Right lobe of liver (tissue), 6 donors: ENCODE data around the gene NOS1AP. TPM values are rescaled to one million over a fixed set of nuclear protein-coding genes. Genes with fewer than 3 reads are reported as not detected.

Experiments
- ATAC-seq, 4 donors: fragments of 200-7000 bp; cut with Tn5 transposase; one replicate each; pipeline ENCODE4 v1.9.1; 2020; ENCODE audit warnings: mild to moderate bottlenecking in 4 of 4, moderate library complexity in 4 of 4
- DNase-seq, 3 donors: peaks; one replicate each; pipeline ENCODE4 v3.0.0-alpha.2; 2020
- H3K27ac ChIP-seq, 3 donors: fragments of 200-600 bp; one replicate each; pipeline ENCODE4 v1.8.0; 2022
- H3K27me3 ChIP-seq, 2 donors: fragments of 200-600 bp; one replicate each; pipeline ENCODE4 v1.8.0; 2022
- H3K36me3 ChIP-seq, 4 donors: fragments of 200-600 bp; sonication (generic) in 1 of 4; one replicate each; pipeline versions ENCODE4 v1.5.1 to v1.8.0; 2017 to 2022; ENCODE audit warnings: control low read depth in 1 of 4
- H3K4me1 ChIP-seq, 4 donors: fragments of 200-600 bp; sonication (generic) in 1 of 4; one replicate each; pipeline versions ENCODE4 v1.5.1 to v1.8.0; 2017 to 2022; ENCODE audit warnings: control low read depth in 1 of 4
- H3K4me3 ChIP-seq, 3 donors: fragments of 200-600 bp; one replicate each; pipeline ENCODE4 v1.8.0; 2022
- H3K9me3 ChIP-seq, 4 donors: fragments of 200-600 bp; sonication (generic) in 1 of 4; one replicate each; pipeline versions ENCODE4 v1.5.1 to v1.8.0; 2017 to 2022; ENCODE audit warnings: control low read depth in 1 of 4
- POLR2A ChIP-seq: fragments of 450-650 bp; IDR thresholded peaks from one replicate; pipeline ENCODE4 v1.6.1; 2017; ENCODE audit warnings: antibody characterized with exemption, mild to moderate bottlenecking
- WGBS: methylation state at CpG from one replicate; pipeline ENCODE4 v1.1.6; 2018; ENCODE audit warnings: low coverage, low lambda C conversion rate; ENCODE audit not compliant: insufficient coverage; ENCODE audit errors: missing lambda C conversion rate; 5-methylcytosine and 5-hydroxymethylcytosine counted together
- intact Hi-C, 2 donors: fragments of 100-400 bp; cut with DNase I; formaldehyde crosslinking; loops; one replicate each; pipeline versions ENCODE4 v1.11.2 to v1.14.1; 2022
- total RNA-seq, 6 experiments: library from RNA; depleted of rRNA in 2 of 6; stranded (reverse); fragments of >200 nt in 2 of 6; fragmentation: NEBNext Ultra II Directional in 3 of 6; extraction: Animal tissue kit (Norgen Biotek cat#: 25700) in 3 of 6; gene quantifications; one replicate each; pipeline versions ENCODE4 v1.1.0 to v1.2.4, GENCODE V29; 2016 to 2023
- TF ChIP-seq, protein P1 (sequence below), 4 donors: fragments of 200-600 bp in 3 of 4; fragments of 450-650 bp in 1 of 4; IDR thresholded peaks; one replicate each; pipeline versions ENCODE4 v1.5.1 to v1.8.0; 2016 to 2022; ENCODE audit warnings: antibody characterized with exemption in 4 of 4, mild to moderate bottlenecking in 2 of 4
- donor health status: DM: no; HTN: yes; CAD: no.
- donor health status: DM: no; HTN: no; CAD: no.
- donor health status: DM: no; HTN: no; CAD: no.
- donor health status: DM: no; HTN: yes; CAD: no.
- donor health status: DM: no; HTN: yes; CAD: no.

Gene NOS1AP
- total RNA-seq, 6 experiments from 2014 or later: 4.7 to 24.8 (median 11.6) TPM

DNA sequence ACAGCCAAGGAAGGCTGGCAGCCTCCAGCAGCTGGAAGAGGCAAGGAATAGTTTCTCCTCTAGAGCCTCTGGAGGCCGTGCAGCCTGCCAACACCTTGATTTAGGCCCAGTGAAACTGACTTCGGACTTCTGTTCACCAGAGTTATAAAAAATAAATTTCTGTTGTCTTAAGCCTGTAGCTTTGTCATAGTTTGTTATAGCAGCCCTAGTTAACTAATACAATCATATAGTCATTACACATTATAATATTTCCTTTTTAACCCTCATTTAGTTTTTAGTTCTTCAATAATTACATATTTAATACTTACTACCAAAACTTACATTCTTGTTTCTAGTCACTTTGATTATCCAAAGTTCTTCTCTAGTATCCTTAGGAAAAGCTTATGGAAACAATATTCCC is 20.3 kb downstream of the NOS1AP start:
- no peak overlapping the region for H3K27ac ChIP-seq
- ATAC-seq (no peak), DNase-seq (no peak)
- H3K4me3 ChIP-seq: no peak overlapping the region
- WGBS: no CpG with 5 or more reads among the region's 2 CpGs
- intact Hi-C loops: no loop called here
- no peaks in the 10 kb centered on the region for H3K27me3 ChIP-seq
- no peak for TF ChIP-seq POLR2A
- TF ChIP-seq, protein P1, sequence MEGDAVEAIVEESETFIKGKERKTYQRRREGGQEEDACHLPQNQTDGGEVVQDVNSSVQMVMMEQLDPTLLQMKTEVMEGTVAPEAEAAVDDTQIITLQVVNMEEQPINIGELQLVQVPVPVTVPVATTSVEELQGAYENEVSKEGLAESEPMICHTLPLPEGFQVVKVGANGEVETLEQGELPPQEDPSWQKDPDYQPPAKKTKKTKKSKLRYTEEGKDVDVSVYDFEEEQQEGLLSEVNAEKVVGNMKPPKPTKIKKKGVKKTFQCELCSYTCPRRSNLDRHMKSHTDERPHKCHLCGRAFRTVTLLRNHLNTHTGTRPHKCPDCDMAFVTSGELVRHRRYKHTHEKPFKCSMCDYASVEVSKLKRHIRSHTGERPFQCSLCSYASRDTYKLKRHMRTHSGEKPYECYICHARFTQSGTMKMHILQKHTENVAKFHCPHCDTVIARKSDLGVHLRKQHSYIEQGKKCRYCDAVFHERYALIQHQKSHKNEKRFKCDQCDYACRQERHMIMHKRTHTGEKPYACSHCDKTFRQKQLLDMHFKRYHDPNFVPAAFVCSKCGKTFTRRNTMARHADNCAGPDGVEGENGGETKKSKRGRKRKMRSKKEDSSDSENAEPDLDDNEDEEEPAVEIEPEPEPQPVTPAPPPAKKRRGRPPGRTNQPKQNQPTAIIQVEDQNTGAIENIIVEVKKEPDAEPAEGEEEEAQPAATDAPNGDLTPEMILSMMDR (IDR thresholded peaks at IDR 0.05): no peak
- H3K4me1 ChIP-seq: peaks cover 0 to 55% (median 23%) of the 10 kb centered on the region in 4 donors
- no peaks in the 10 kb centered on the region for H3K9me3 ChIP-seq
- H3K36me3 ChIP-seq: no peaks in the 10 kb centered on the region

DNA sequence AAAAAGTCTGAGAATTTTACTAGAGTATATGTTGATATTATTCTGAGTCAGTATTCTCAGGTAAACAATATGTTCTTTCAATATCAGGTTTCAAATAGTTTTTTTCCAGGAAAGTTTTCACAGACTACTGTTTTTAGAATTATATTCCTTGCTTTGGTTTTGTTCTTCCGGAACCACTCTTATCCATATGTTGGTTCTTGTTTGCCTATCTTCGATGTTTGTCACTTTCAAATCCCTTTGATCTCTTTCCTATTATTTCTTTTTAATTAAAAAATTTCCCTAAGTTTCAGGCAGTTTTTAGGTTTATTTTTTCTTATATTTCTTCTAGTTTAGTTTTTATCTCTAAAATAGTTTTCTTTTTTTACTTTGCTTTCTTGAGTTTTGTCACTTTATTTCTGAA is 20.9 kb downstream of the NOS1AP start:
- Histone ChIP-seq H3K9me3 (no peaks in the 10 kb centered on the region), H3K4me1 (peaks cover 0 to 55% (median 23%) of the 10 kb centered on the region in 4 donors), H3K27me3 (no peaks in the 10 kb centered on the region), H3K36me3 (no peaks in the 10 kb centered on the region), H3K4me3 (no peak overlapping the region), H3K27ac (no peak overlapping the region)
- ATAC-seq (no peak), DNase-seq (no peak)
- no peak for TF ChIP-seq POLR2A
- TF ChIP-seq, protein P1 (IDR thresholded peaks at IDR 0.05): no peak
- intact Hi-C loops: no loop called here
- 85% methylated on average over 2 of the region's 2 CpGs for WGBS

DNA sequence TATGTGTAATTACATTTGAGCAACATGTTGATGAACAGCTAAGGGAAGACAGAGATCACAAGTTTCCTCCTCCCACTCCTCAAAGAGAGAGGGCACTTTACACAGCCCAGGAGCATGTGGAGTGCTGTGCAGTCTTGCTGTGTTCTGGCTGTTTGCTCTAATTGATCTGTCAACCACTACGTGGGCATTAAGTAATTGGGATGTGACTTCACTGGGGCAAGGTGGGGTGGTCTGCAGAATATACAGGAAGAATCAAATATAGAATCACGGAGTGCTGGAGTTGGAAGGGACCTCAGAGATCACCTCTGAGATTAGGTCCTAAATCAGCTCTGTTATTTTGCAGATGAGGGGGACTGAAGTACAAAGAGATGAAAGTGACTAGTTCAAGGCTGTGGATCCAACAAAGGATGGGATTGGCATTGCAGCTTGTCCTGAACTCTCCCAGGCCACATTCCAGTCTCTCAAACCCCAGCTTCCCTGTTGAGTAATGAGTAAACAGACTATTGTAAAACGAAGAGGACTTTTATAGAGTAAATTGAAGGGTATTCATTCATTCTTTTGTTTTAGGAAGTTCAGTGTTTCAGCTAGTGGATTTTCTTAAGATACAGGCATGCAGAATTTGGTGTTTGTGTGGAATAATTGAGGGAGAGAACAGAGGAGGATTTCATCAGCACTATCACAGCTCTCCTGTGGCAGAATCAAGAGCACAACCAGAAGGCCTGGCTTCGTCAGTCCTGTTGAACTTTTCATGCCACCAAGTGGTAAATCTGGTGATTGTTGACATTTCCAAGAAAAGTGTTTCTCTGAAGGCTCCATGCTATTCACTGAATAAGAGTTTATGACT is 22.4 kb downstream of the NOS1AP start:
- Histone ChIP-seq H3K4me1 (peaks cover 0 to 52% (median 23%) of the 10 kb centered on the region in 4 donors), H3K36me3 (no peaks in the 10 kb centered on the region), H3K9me3 (no peaks in the 10 kb centered on the region), H3K27ac (peak overlapping the region in 2 of 3 donors; percentile 38 to 76), H3K4me3 (peak overlapping the region in 1 of 3 donors; percentile 5), H3K27me3 (no peaks in the 10 kb centered on the region)
- TF ChIP-seq POLR2A: no peak
- TF ChIP-seq, protein P1 (IDR thresholded peaks at IDR 0.05): no peak
- intact Hi-C loops: no loop called here
- DNase-seq: no peak
- ATAC-seq: peak; percentile 77 to 85 (median 80)
- WGBS: 16% methylated on average over 4 of the region's 4 CpGs

DNA sequence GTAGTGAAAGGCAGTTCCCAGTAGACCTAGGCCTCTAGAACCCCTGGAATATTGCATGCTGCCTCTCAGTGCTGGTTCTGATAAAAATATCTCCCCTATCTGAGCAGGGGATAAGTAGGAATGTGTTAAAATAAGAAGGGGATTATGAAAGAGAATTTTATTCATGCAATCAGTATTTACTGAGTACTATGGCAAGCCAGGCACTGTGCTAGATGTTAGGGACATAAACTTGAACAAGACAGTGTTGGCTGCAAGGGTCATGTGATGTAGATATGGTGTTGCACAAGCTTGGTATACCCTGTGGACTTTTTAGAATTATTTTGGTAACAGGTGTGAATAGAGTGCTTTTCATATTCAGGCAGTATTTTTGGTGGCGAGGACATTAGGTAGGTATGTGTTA is 23.6 kb downstream of the NOS1AP start:
- Histone ChIP-seq H3K36me3 (no peaks in the 10 kb centered on the region), H3K27ac (peak overlapping the region in 1 of 3 donors; percentile 76), H3K9me3 (no peaks in the 10 kb centered on the region), H3K4me1 (peaks cover 0 to 40% (median 18%) of the 10 kb centered on the region in 4 donors), H3K27me3 (no peaks in the 10 kb centered on the region), H3K4me3 (no peak overlapping the region)
- TF ChIP-seq, protein P1 (IDR thresholded peaks at IDR 0.05): no peak
- TF ChIP-seq POLR2A: no peak
- no peak for DNase-seq
- intact Hi-C loops: no loop called here
- WGBS: no CpG with 5 or more reads among the region's 1 CpG
- peak; percentile 43 to 67 (median 58) for ATAC-seq
